NK-92 treated with Interleukin-12 subunit alpha and Interleukin-12 subunit beta, amount 100 ng/mL, for 24 hours (cell line): ENCODE measurements around the gene PLIN4.
"Not testable (repeated sequence)": the region's sequence is repeated elsewhere in the genome, so short reads cannot be mapped to it uniquely, and the experiment has no call there.

Source experiments
- DNase-seq: peaks from one replicate; lab custom pipeline; 2025; lab: John Stamatoyannopoulos, UW

PLIN4 gene

DNA sequence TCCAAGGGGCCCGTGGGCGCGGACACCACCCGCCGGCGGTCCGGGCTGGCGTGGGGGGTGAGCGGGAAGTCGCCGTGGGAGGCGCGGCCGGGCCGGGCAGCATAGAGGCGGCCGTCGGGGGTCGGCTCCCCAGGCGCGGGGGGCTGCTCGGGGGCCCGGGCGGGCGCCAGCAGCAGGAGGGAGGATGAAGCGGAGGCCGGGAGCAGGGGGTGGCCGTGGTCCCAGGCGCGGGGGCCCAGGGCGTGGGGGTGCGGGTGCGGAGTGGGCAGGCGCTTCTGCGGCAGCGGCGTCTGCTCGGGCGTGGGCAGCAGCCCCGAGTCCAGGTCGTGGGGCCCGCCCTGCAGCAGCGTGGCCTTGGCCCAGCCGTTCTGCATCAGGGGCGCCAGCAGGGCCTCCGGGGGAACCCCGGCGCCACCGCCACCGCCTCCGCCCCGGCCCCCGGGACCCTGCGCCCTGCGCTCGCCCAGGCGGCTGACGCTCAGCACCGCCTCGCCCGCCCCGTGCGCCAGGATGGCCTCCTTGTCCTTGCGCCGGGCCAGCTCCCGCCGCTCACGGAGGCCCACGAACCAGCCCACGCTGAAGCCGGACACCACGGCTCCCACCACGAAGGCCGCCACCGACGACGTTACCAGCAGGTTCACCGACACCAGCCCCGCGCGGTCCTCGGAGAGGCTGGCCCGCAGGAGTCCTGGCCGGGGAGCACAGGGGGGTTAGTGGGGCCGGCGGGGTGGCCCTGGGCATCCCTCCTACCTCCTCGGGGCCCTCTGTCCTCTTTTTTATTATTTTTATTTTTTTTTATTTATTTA is 25.8 kb upstream of the PLIN4 start:
- DNase-seq, result no peak

DNA sequence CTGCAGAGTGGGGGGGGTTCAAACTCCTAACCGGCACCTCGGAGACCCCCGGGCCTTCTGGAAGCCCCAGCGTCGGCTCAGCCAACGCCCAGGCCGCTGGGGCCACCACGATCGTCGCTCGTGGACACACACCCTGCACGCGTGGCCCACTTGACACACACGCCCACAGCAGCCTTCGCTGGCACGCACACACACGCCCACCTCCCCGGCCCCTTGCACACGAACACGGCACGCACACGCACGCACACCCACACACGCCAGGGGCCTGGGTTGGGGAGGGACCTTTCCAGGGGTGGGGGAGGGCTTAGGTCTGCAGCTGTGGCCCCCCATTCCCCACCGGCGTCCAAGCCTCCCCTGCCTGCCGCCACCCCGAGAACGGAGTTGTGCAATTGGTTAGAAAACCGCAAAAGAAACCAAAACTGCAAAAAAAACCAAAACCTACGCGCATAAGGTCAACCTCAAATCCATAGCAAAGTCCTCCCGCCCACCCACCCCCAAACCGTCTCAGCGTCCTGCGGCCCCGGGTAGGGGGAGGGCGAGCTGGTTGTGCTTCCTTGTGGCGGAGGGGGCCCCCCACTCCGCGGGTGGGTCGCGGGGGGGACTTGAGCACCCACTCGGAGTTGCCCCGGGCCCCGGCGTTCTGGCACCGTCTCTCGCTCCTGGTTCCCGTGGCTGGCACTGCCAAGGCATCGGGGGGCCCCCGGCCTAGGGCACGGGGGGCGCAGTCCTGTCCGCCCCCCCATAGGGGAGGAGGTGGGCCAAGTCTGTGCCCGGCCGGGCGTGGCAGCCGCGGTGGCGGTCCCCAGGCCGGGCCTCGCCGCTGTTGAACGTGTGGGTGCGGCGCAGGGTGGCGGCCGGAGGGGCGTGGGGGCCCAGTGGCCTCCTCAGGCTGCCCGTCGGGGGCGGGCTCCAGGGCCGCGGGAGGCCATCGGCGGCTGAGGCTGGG is 24.9 kb upstream of the PLIN4 start:
- no peak for DNase-seq

DNA sequence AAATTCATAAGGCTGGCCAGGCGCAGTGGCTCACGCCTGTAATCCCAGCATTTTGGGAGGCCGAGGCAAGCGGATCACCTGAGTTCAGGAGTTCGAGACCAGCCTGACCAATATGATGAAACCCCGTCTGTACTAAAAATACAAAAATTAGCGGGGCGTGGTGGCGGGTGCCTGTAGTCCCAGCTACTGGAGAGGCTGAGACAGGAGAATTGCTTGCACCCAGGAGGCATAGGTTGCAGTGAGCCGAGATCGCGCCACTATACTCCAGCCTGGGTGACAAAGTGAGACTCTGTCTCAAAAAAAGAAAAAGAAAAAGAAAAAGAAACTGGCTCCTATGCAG is 23.5 kb upstream of the PLIN4 start:
- DNase-seq, result not testable (repeated sequence)

DNA sequence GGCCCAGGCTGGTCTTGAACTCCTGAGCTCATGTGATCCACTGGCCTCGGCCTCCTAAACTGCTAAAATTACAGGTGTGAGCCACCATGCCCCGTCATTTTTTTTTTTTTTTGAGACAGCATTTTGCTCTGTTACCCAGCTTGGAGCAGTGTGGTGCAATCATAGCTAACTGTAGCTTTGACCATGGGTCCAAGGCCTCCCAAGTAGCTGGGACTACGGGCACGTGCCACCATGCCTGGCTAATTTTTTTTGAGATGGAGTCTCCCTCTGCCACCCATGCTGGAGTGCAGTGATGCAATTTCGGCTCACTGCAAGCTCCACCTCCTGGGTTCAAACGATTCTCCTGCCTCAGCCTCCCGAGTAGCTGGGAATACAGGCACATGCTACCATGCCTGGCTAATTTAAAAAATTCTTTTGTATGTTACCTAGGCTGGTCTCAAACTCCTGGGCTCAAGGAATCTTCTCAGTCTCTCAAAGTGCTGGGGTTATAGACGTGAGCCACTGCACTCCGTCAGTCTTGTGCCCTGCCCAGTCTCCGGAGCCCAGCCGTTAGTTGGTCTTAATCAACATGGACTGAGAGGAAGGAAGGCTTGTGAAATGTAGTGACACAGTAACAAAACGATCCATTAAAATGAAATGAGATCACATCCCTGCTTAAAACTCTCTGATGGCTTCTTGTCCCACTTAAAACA is 23.0 kb upstream of the PLIN4 start:
- no peak for DNase-seq

DNA sequence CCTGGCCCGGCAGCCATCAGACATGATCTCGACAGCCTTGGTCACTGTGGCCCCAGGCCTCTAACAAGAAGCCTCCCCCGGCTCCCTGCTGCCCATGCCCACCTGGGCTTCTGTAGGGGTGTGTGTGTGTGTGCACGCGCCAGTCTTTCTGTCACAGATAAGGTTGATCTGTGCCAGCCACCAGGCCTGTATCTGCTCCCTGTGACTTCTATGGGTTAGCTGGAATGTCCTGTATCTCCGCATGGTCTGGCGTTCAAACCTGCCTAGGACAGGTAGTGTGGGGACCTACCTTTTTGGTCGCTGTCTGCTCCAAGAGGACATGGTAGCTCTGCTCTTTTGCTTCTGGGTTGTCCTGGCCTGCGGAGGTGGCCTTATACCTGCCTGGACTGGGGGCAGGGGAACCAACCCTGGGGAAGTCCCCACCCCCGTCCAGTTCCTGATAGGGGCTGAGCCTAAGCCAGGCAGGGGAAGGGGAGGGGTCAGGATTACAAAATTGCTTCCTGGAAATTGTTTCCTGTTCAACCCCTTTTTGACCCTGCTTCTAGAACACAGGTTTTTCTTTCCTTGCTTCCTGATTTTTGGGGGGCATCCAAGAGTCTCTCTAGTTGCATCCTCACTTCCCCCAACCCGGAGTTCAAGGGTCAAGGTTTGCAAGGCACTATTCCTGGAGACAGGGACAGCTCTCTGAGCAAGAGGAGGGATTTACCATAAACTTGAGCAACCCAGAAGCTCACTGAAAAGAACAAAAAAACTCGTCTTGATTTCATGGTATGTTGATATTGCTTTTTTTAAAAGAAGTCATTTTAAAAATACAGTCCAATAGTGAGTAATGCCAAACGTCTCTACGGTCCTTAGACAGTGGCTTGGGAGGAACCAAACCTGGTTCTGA is 21.7 kb upstream of the PLIN4 start, which contains the start of gene LRG1:
Gene LRG1 (minus strand): TSS at position 344 of the 889 bp plus-strand sequence. CDS start 23 bp downstream, at position 321.
- peak; percentile 63 for DNase-seq

DNA sequence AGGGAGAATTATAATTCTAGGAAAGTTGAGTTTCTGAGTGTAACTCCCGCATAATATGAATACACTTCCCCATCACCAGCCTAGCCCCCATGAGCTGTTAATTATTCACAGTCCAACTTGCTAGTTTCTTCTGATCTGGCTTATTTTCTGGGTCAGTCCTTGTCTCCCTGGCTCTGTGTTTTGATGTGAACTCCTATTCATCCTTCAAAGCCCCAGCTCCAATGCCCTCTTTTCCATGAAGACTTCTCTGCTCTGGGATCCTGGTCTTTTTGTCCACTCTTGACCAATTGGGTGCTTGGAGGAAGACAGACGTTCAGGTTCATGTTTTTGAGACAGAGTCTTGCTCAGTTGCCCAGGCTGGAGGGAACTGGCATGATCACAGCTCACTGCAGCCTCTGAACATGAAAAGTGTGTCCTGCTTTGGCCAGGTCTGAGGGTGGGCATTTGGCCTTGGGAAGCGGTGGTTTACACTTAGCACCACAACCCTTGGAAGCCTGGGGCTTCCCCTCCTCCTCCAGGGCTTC is 20.9 kb upstream of the PLIN4 start:
- DNase-seq, result no peak

DNA sequence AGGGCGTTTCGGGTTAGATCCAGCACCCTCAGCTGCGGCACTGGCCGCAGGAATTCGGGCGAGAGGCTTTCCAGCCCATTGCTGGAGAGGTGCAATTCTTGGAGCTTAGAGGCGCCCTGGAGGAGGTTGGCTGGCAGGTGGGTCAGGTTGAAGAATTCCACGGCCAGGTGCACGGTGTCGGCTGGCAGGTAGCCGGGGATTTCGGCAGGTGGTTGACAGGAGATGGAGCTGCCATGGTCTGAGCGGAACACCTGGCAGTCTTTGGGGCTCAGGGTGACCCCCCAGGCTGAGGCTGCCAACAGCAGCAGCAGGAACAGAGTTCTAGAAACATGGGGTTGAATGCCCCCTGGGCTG is 20.3 kb upstream of the PLIN4 start:
- no peak for DNase-seq

DNA sequence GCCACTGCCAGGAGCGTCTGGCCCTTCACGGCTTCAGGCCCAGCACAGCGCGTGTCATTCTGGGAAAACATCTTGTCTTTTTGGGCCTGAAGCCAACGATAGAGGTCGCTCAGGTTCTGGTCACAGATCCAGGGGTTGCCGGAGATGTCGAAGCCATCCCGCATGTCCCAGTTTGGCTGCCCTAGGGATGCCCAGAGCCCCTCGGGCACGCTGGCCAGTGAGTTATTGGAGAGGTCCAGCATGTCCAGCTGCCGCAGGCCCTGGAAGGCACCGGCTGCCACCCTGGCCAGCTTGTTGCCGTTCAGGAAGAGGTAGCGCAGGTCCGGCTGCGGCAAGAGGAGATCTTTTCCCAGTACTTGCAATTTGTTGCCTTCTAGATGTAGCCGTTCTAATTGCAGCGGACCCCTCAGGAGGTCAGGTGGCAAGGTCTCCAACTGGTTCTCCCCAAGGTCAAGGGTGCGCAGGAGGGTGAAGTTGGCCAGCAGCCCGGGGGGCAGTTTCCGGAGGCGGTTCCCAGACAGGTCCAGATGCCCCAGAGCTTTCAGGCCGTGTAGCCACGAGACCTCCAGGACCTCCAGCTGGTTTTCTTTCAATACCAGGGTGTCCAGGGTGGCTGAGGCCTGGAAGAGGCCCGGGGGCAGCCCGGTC is 19.8 kb upstream of the PLIN4 start:
- DNase-seq, result no peak

DNA sequence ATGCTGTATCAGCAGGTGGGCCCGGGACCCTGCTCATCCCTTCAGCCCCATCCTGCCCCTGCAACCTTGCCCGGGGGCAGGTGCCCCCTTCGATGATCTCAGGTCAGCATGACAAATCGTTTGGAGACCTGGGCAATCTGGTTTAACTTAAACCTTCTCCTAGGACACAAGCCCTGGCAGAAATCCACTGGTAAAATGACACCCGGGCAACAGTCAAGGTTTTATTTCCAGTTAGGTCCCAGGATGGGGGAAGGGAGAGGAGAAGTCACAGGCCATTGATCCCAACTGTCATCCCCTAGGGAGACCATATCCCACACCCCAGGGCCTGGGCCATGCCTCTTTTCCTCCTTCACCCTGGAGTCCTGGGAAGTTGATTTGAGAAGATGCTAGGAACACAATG is 18.5 kb upstream of the PLIN4 start:
- no peak for DNase-seq

DNA sequence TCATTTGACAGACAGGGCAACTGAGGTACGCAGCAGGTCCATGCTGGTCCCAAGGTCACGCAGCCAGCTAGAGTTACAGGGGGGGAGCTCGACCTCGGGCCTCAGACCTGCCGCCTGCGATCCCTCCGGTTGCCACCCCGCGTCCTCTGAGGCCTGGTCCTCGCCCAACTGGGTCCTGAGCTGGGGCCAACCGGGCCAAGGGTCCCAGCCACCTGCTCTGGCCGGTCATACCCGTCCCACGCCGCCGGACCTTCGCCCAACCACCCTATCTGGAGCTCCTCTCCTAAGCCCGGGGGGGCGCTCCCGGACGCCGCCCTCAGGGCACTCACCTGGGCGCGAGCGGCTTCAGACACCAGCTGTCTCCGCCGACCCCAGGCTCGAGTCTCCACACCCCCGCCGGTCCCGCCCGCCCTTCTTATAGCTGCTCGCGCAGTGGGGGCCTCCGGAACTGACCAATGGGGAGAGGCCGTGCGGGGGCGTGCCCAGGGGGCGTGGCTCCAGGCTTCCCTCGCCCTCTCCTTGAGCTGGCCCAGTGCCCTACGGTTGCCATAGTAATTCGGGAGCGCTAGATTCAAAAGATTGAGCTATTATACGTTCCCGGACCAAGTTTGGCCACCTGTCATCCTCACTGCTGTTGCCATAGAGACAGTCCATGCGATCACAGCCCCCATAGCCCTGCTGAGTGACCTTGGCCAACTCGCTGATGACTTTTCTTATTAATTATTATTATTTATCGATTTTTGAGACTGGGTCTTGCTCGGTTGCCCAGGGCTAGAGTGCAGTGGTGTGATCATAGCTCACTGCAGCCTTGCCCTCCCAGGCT is 16.8 kb upstream of the PLIN4 start, which contains the start of gene PLIN5:
Gene PLIN5 (minus strand): TSS at position 389 of the 823 bp plus-strand sequence. CDS start 1,150 bp downstream, outside the sequence.
- DNase-seq, result no peak

DNA sequence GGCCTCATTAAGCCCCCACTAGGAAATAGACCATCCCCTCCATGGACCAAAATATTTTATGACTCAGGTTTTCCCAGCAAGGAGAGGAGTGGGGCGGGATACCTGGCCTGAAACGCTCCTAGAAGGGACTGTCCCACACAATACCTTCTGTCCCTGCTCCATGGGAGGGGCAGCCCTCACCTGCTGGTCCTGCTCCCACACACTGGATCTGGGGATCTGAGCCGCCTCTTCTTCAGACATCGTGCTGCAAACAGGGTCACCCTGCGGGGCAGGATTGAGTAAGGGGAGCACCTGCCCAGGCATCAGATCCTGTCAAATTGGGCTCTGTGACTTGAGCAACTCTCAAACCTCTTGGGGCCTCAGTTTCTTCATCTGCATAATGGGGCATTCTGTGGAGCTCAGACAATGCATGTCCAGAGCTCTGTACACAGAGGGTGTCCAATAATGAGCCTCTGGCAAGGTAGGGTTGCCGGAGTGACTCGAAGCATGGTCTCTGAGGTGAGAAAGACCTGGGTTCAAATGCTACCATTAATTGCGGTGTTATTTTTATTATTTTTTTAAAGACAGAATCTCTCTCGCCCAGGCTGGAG is 15.6 kb upstream of the PLIN4 start:
- DNase-seq, result no peak

DNA sequence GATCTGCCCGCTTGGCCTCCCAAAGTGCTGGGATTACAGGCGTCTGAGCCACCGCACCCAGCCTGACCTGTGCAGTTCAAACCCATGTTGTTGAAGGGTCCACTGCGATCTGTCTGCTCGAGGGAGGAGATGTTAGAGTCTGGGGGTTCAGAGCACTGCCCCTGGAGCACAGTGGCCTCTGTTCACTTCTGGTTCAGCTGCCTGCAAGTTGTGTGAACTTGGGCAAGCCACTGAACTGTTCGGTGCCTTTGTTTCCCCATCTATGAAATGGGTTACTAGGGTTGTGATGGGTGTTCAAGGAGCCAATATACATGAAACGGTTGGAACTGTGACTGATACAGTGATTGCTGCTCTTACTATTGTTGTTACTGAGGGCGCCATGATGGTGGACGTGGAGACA is 15.0 kb upstream of the PLIN4 start:
- DNase-seq, result no peak

DNA sequence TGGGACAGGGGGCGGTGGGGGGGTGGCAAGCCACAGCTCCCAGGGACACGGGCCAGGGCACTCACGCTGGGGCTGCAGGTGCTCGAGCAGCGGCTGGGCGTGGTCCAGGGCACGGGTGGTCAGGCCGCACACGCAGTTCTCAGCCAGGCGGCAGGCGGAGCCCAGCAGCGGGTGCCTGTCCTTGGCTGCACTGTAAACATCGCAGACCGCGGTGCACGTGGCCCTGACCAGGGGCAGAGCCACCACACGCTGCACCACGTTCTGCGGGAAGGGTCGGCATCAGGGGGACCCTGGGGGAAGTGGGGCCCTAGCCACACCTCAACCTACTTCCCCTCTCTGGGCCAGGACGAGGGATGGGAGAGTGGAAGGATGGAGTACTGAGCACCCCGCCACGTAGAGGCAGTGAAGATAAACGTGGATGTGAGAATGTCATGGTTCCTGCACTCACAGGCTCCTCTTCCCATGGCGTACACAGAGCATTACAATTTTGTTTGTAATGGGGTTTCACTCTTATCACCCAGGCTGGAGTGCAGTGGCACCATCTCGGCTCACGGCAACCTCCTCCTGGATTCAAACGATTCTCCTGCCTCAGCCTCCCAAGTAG is 13.4 kb upstream of the PLIN4 start:
- DNase-seq, result no peak

DNA sequence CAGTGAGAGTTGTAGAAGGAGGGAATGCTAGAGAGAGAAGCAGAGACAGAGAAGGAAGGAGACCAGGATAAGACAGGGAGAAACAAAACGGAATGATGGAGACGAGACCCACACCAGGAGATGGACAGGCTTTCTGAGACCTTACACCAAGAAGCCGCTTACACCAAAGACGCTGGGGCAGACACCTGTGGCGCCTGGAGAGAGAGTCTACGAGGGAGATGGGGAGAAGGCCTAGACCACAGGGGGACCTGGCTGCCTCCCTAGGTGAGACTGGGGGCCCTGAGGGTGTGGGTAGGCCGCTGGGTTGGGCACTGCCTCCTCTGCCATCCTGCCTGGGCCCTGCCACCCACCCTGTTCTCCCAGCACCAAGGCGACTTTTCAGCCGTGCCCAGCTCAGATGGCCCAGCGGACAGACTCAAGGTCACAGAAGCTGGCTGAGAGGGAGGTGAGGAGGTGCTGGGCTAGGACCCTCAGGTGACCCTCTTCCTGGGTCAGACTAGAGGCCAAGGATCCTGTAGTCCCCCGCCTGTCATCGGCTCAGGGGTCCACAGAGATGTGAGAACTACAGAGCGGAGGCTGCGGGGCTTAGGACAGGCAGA is 11.7 kb upstream of the PLIN4 start:
- DNase-seq, result no peak

DNA sequence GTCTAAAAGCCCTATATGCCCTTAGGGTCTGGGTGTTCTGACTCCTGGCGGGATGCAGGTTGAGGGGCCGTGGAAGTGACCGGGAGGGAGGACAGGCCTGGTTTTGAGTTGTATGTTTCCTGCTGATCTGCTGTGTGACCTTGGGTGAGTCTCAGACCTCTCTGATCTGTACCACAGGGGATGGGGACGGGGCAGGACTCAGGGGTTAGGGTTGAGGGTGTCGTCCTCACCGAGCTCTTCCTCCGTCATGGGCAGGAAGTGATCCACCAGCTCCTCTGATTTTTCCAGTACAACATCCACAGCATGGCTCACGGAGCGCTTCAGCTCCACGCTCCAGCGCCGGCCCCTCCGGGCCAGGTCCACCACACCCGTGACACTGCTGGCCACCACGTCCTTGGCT is 10.6 kb upstream of the PLIN4 start:
- no peak for DNase-seq

DNA sequence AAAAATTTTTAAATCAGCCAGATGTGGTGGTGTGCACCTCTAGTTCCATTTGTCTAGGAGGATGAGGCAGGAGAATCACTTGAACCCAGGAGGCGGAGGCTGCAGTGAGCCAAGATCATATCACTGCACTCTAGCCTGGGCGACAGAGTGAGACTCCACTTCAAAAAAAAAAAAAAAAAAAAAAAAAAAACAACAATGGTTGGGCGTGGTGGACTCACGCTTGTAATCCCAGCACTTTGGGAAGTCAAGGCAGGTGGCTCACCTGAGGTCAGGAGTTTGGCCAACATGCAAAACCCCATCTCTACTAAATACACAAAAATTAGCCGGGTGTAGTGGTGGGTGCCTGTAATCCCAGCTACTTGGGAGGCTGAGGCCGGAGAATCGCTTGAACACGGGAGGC is 9.1 kb upstream of the PLIN4 start:
- not testable (repeated sequence) for DNase-seq

DNA sequence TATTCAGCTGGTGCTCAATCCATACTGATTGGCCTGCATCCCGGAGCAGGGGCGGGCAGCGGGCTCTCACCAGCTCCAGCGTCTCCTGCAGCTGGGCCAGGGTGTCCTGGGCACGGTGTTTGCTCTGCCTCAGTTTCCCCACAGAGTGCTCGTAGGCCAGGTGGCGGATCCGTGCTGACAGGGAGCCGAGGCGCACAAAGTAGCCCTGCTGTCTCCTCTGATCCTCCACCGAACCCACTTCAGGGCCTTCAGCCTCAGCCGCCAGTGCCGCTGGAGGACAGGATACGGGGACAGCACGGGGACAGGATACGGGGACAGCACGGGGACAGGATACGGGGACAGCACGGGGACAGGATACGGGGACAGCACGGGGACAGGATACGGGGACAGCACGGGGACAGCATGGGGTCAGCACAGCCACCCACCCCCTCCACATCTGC is 7.3 kb upstream of the PLIN4 start:
- DNase-seq, result no peak

DNA sequence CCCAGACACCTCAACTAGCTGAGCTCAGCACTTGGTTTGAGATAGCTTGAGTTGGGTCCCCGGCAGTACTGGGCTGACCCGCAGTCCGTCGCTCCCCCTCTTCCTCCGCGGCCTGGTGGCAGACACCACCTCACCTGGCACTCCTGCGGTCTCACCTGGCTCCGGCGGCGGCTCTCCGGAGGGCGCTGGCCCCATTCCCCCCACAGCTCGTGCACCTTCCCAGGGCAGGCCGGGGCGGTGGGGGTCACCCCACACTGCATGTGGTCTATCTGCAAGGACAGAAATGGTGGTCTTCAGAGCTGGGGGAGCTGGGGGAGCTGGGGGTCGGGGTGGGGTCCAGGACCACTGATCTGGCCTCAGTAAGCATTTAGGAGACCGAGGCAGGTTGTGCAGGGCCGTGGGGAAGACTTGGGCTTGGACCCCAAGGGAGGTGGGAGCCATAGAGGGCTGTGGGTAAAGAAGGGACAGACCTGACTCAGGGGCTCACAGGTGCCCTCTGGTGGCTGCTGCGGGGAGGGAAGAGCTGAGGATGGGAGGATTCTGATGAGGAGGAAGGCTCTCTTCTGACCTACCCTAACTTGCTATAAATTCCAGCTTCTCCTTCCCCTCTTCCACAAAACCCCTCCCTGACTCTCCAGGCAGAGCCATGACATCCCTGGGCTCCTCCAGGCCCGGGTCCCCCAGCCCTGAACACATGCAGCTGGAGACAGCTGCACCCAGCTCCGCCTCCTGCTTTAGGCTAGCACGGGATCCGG is 6.7 kb upstream of the PLIN4 start:
- DNase-seq, result peak; percentile 54
